ENCODE data around the gene SLC22A31.

Gene SLC22A31

GRCh38 chr16:89149386-89149785, 51.0 kb downstream of the SLC22A31 start:
- intact Hi-C loops (cut with DNase I; ENCODE audit: low total_unique reads): no loop called here
- Histone ChIP-seq H3K4me1 (peaks cover 0 to 3% (median 1%) of the 10 kb centered on the region in 4 donors), H3K27ac (no peak overlapping the region), H3K4me3 (no peak overlapping the region), H3K27me3 (no peaks in the 10 kb centered on the region), H3K9me3 (no peaks in the 10 kb centered on the region), H3K36me3 (peaks cover 60 to 84% (median 65%) of the 10 kb centered on the region in 3 donors)
- DNase-seq: no peak
- no peak for TF ChIP-seq CTCF (IDR thresholded peaks at IDR 0.05)

DNA sequence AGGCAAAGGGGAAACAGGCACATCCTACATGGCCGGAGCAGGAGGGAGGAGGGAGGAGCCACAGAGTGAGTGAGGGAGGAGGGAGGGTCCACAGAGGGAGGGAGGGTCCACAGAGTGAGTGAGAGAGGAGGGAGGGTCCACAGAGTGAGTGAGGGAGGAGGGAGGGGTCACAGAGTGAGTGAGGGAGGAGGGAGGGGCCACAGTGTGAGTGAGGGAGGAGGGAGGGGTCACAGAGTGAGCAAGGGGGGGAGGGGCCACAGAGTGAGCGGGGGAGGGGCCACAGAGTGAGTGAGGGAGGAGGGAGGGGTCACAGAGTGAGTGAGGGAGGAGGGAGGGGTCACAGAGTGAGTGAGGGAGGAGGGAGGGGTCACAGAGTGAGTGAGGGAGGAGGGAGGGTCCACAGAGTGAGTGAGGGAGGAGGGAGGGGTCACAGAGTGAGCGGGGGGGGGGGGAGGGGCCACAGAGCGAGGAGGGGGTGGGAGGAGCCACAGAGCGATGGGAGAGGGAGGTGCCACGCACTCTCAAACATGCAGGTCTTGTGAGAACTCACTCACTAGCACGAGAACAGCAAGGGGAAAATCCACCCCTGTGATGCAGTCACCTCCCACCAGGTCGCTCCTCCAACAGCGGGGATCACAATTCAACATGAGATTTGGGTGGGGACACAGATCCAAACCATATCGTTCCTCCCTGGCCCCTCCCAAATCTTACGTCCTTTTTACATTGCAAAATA, 53.1 kb downstream of the SLC22A31 start:
- TF ChIP-seq CTCF (IDR thresholded peaks at IDR 0.05): no peak
- intact Hi-C loops (cut with DNase I; ENCODE audit: low total_unique reads): no loop called here
- DNase-seq: no peak
- H3K4me1 ChIP-seq: no peaks in the 10 kb centered on the region
- H3K9me3 ChIP-seq: no peaks in the 10 kb centered on the region
- no peak overlapping the region for H3K4me3 ChIP-seq
- H3K27me3 ChIP-seq: no peaks in the 10 kb centered on the region
- peaks cover 57 to 95% (median 79%) of the 10 kb centered on the region in 3 donors for H3K36me3 ChIP-seq
- H3K27ac ChIP-seq: no peak overlapping the region

DNA sequence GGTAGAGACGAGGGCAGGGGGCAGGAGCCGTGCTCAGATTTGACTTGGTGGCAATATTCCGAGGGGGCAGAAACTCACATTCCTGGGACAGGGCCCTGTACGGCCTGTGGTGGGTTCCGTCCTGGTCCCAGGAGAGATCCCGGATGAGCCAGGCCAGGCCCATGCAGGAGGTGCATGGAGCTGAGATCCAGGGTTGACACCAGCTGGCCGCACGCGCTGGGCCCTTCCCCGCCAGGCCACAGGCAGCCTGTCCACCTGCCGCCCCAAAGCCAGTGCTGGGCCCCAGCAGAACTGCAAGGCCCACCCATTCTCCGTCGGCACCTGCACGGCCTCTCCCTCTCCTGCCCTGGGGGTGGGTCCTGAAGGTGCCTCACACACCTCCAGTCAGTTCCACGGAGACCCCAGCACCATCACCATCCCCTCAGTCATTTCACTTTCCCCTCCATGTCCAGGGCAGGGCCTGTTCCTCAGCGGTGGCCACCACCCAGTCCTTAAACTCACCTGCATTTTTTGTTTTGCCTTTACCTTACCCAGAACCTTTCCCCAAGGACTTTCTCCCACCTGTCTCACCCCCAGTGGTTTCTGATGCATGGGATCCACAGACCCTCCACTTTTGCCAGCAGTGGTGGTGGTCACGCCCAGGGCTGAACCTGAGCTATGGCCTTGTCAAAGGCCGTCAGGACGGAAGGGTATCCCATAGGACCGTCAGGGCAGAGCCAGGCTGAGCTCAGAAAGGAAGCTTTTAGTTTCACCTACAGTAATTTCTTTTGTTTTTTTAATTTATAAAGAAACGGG, 53.9 kb downstream of the SLC22A31 start:
- no peak for DNase-seq
- intact Hi-C loops (cut with DNase I; ENCODE audit: low total_unique reads): no loop called here
- no peaks in the 10 kb centered on the region for H3K9me3 ChIP-seq
- no peaks in the 10 kb centered on the region for H3K4me1 ChIP-seq
- H3K27ac ChIP-seq: no peak overlapping the region
- no peaks in the 10 kb centered on the region for H3K27me3 ChIP-seq
- H3K36me3 ChIP-seq: peaks cover 50 to 95% (median 79%) of the 10 kb centered on the region in 3 donors
- no peak overlapping the region for H3K4me3 ChIP-seq
- no peak for TF ChIP-seq CTCF (IDR thresholded peaks at IDR 0.05)
